H7 (cell line): ENCODE results near the gene ABCA5. TPM values are rescaled to one million over a fixed set of nuclear protein-coding genes. Genes with fewer than 3 reads are reported as not detected.
"Not testable (repeated sequence)": the region's sequence is repeated elsewhere in the genome, so short reads cannot be mapped to it uniquely, and the experiment has no call there.

Experiments used
- DNase-seq: peaks from one replicate; pipeline ENCODE4 v3.0.0; 2012
- H3K27me3 ChIP-seq: 2 replicates; pipeline ENCODE4 v1.6.0; 2011; ENCODE audit warnings: mild to moderate bottlenecking, low read length; ENCODE audit not compliant: control insufficient read depth, insufficient read depth
- H3K36me3 ChIP-seq: replicated peaks from 2 replicates; pipeline ENCODE4 v1.5.1; 2011; ENCODE audit warnings: low read length; ENCODE audit not compliant: control insufficient read depth, insufficient read depth
- H3K4me3 ChIP-seq: 2 replicates; pipeline ENCODE4 v1.5.1; 2011; ENCODE audit warnings: low read depth, mild to moderate bottlenecking, control low read depth, low read length, moderate library complexity; ENCODE audit not compliant: insufficient read depth
- total RNA-seq: library from RNA; depleted of rRNA; stranded (reverse); fragments of >200 nt; shearing (Covaris generic); gene quantifications from 2 replicates; pipeline ENCODE4 v1.2.3, GENCODE V29; 2014

ABCA5 gene
- total RNA-seq, 1 experiment from 2014 or later: 0.42 TPM

GRCh38 chr17:69228576-69228975, 98.4 kb downstream of the ABCA5 start, which contains the start of gene ABCA10:
Gene ABCA10 (minus strand): TSS chr17:69228824. CDS start chr17:69225358, 3,466 bp downstream.
- H3K4me3 ChIP-seq: no peak within 1 kb of the TSS
- no peaks in the 10 kb centered on the region for H3K36me3 ChIP-seq
- DNase-seq: no peak

GRCh38 chr17:69228018-69228417, 98.9 kb downstream of the ABCA5 start:
- Histone ChIP-seq H3K27me3 (no peaks in the 10 kb centered on the region), H3K36me3 (no peaks in the 10 kb centered on the region), H3K4me3 (no peak overlapping the region)
- no peak for DNase-seq

More at GRCh38 chr17:69228576-69228975, 98.4 kb downstream of the ABCA5 start, which contains the start of gene ABCA10:
- H3K27me3 ChIP-seq: no peaks in the 10 kb centered on the region

GRCh38 chr17:69227541-69227940, 99.4 kb downstream of the ABCA5 start:
- Histone ChIP-seq H3K27me3 (no peaks in the 10 kb centered on the region), H3K36me3 (no peaks in the 10 kb centered on the region), H3K4me3 (no peak overlapping the region)
- no peak for DNase-seq

GRCh38 chr17:69223809-69224208, 103.1 kb downstream of the ABCA5 start:
- Histone ChIP-seq H3K36me3 (no peaks in the 10 kb centered on the region), H3K27me3 (no peaks in the 10 kb centered on the region), H3K4me3 (no peak overlapping the region)
- no peak for DNase-seq

GRCh38 chr17:69222707-69223258, 104.2 kb downstream of the ABCA5 start:
- Histone ChIP-seq H3K36me3 (no peaks in the 10 kb centered on the region), H3K27me3 (no peaks in the 10 kb centered on the region), H3K4me3 (no peak overlapping the region)
- DNase-seq: no peak

- Histone ChIP-seq H3K36me3 (no peaks in the 10 kb centered on the region), H3K27me3 (no peaks in the 10 kb centered on the region), H3K4me3 (no peak overlapping the region)
- DNase-seq: no peak
These were observed 106.8 kb downstream of the ABCA5 start for GRCh38 chr17:69220098-69220497.

- DNase-seq: no peak
- Histone ChIP-seq H3K4me3 (no peak overlapping the region), H3K36me3 (no peaks in the 10 kb centered on the region), H3K27me3 (no peaks in the 10 kb centered on the region)
These were observed 107.9 kb downstream of the ABCA5 start for GRCh38 chr17:69218986-69219385.

- Histone ChIP-seq H3K4me3 (no peak overlapping the region), H3K27me3 (no peaks in the 10 kb centered on the region), H3K36me3 (no peaks in the 10 kb centered on the region)
- peak; percentile 32 for DNase-seq
These were observed 113.7 kb downstream of the ABCA5 start for GRCh38 chr17:69213059-69213813.

GRCh38 chr17:69208640-69209039, 118.3 kb downstream of the ABCA5 start:
- no peaks in the 10 kb centered on the region for H3K27me3 ChIP-seq
- no peaks in the 10 kb centered on the region for H3K36me3 ChIP-seq
- H3K4me3 ChIP-seq: no peak overlapping the region
- DNase-seq: no peak

- no peak for DNase-seq
- Histone ChIP-seq H3K27me3 (no peaks in the 10 kb centered on the region), H3K36me3 (no peaks in the 10 kb centered on the region), H3K4me3 (no peak overlapping the region)
These were observed 119.8 kb downstream of the ABCA5 start for GRCh38 chr17:69207151-69207550.

GRCh38 chr17:69198238-69198637, 128.7 kb downstream of the ABCA5 start:
- Histone ChIP-seq H3K36me3 (no peaks in the 10 kb centered on the region), H3K27me3 (no peaks in the 10 kb centered on the region), H3K4me3 (no peak overlapping the region)
- DNase-seq: no peak

- not testable (repeated sequence) for DNase-seq, H3K4me3 ChIP-seq, H3K27me3 ChIP-seq, H3K36me3 ChIP-seq
These were observed 130.8 kb downstream of the ABCA5 start for GRCh38 chr17:69196105-69196653.
